Karpas-422 (cell line): Measurements from ENCODE around the gene ASPDH. TPM values are rescaled to one million over a fixed set of nuclear protein-coding genes. Genes with fewer than 3 reads are reported as not detected.
A peak's percentile ranks its signal among the peaks of the same experiment; 100 is the strongest.

Experiments
- DNase-seq: peaks from one replicate; pipeline ENCODE4 v3.0.0-alpha.2; 2015
- H2AFZ ChIP-seq: fragments of 200-600 bp; sonication (generic); 2 replicates; pipeline ENCODE4 v1.6.1; 2014; ENCODE audit warnings: antibody characterized with exemption, low read length, mixed read lengths
- H3K27ac ChIP-seq: fragments of 200-600 bp; sonication (generic); 2 replicates; pipeline ENCODE4 v1.5.1; 2014; ENCODE audit warnings: mild to moderate bottlenecking, low read length, moderate library complexity
- H3K27me3 ChIP-seq: fragments of 200-600 bp; sonication (generic); 2 replicates; pipeline ENCODE4 v1.6.1; 2014; ENCODE audit warnings: low read length, mixed read lengths
- H3K36me3 ChIP-seq: fragments of 200-600 bp; sonication (generic); 2 replicates; pipeline ENCODE4 v1.6.1; 2014; ENCODE audit warnings: low read length, mixed read lengths; ENCODE audit not compliant: insufficient read depth
- H3K4me1 ChIP-seq: fragments of 200-600 bp; sonication (generic); 2 replicates; pipeline ENCODE4 v1.6.1; 2014; ENCODE audit warnings: mild to moderate bottlenecking, low read length, mixed read lengths
- H3K4me2 ChIP-seq: fragments of 200-600 bp; sonication (generic); 2 replicates; pipeline ENCODE4 v1.6.1; 2014; ENCODE audit warnings: low read length, low read depth, mild to moderate bottlenecking; ENCODE audit not compliant: poor library complexity, severe bottlenecking
- H3K4me3 ChIP-seq: fragments of 200-600 bp; sonication (generic); 2 replicates; pipeline ENCODE4 v1.5.1; 2014; ENCODE audit warnings: mild to moderate bottlenecking, antibody characterized with exemption, low read length, mixed read lengths
- H3K79me2 ChIP-seq: fragments of 200-600 bp; sonication (generic); 2 replicates; pipeline ENCODE4 v1.6.1; 2014; ENCODE audit warnings: mild to moderate bottlenecking, low read length, mixed read lengths
- H3K9ac ChIP-seq: fragments of 200-600 bp; sonication (generic); 2 replicates; pipeline ENCODE4 v1.6.0; 2014; ENCODE audit warnings: low read length
- H3K9me2 ChIP-seq: fragments of 200-600 bp; sonication (generic), shearing (Covaris generic); replicated peaks from 2 replicates; pipeline ENCODE4 v1.6.0; 2014; ENCODE audit warnings: mild to moderate bottlenecking, low read length, moderate library complexity; ENCODE audit not compliant: insufficient read depth
- H3K9me3 ChIP-seq: fragments of 300-700, 200-600 bp; sonication (generic); 2 replicates; pipeline ENCODE4 v1.6.1; 2014; ENCODE audit warnings: low read length, mixed read lengths
- H4K20me1 ChIP-seq: fragments of 200-600 bp; sonication (generic); 2 replicates; pipeline ENCODE4 v1.6.1; 2014; ENCODE audit warnings: mild to moderate bottlenecking, antibody characterized with exemption, low read length, low read depth; ENCODE audit not compliant: insufficient read depth
- total RNA-seq: library from RNA; depleted of rRNA; stranded (reverse); fragments of >200 nt; shearing (Covaris generic); gene quantifications from 2 replicates; pipeline ENCODE4 v1.2.3, GENCODE V29; 2014; ENCODE audit warnings: low replicate concordance

Gene ASPDH
- total RNA-seq, 1 experiment from 2014 or later = not detected

DNA sequence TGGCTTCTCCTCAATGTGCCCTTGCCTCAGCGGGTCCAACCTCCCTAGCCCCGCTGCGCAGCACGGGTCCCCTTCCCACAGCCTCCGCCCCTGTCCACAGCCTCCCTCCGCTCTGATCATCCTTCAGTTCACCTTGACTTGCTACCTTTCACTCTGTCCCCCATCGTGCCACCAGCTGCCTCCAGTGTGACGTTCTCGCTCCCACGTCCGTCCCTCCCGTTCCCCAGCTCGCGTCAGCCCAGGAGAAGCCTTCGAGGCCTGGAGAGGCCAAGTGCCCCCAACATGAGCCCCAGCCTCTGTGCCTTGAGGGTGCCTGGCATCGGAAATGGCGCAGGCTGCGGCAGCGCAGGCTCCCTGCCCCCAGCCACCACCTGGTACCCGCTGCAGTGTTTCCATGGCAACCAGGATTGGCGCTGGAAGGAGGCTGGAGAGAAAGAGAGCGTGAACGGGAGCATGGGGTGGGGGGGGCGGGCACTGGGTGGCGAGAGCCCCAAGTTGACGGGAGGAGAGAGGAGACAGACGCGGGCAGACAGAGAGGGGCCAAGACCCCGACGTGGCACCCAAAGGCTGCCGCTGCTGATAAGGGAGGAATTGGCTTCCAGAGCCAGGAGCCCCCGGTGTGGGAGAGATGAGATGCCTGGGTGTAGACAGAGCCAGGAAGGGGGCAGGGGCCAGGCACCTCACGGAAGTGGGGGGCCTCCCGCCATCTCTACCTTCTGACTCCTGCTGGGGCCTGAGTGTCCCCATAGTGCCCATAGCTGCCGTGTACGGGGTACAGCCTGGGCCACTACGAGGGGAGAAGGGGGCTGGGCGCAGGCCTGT, 844 bp upstream of the ASPDH start:
- no peaks in the 10 kb centered on the region; the same call in 1 of the 2 replicates for H3K9me3 ChIP-seq
- H3K79me2 ChIP-seq = no peaks in the 10 kb centered on the region; the same call in 1 of the 2 replicates
- peaks cover 16% of the 10 kb centered on the region for H3K4me1 ChIP-seq
- H3K9ac ChIP-seq = no peak overlapping the region
- no peak overlapping the region for H3K27ac ChIP-seq
- H2AFZ ChIP-seq = no peak overlapping the region
- no peak overlapping the region for H3K4me2 ChIP-seq
- no peak overlapping the region for H3K4me3 ChIP-seq
- no peaks in the 10 kb centered on the region for H3K36me3 ChIP-seq
- no peaks in the 10 kb centered on the region for H4K20me1 ChIP-seq
- no peaks in the 10 kb centered on the region for H3K9me2 ChIP-seq
- no peaks in the 10 kb centered on the region for H3K27me3 ChIP-seq
- no peak for DNase-seq

DNA sequence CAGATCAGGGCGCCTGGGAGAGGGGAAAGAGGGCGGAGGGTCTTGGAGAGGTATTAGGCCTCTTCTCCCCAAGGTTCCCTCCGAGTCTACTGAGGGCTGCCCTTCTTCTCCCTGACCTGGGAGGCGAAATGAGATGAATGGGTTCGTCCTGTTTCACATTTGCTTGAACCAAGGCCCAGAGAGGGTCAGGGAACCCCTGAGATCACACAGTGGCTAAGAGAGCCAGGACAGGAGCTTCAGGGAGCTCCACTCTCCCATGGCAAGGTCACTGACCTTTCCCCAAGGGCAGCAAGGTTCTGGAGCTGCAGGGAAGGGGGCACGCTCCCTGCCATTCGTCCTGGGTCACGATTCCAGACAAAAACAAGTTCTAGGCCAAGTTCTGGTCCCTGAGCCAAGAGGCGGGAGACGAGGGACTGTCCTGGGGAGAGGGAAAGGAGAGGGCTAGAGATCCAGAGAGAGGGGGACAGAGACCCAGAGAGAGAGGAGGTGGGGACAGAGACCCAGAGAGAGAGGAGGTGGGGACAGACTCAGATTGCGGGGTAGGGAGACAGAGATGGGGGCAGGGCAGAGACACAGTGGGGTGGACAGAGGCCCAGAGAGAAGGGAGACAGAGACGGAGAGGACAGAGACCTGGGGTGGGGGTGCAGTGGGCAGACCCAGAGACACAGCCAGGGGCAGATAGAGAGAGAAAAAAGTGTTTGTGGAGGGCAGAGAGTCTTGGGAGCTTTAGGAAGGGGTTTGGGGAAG, 541 bp downstream of the ASPDH start:
- Histone ChIP-seq H3K79me2 (no peaks in the 10 kb centered on the region; the same call in 1 of the 2 replicates), H3K27ac (no peak overlapping the region), H2AFZ (no peak overlapping the region), H3K36me3 (no peaks in the 10 kb centered on the region), H4K20me1 (no peaks in the 10 kb centered on the region), H3K9me3 (no peaks in the 10 kb centered on the region; the same call in 1 of the 2 replicates), H3K9me2 (no peaks in the 10 kb centered on the region), H3K27me3 (no peaks in the 10 kb centered on the region), H3K4me1 (peaks cover 16% of the 10 kb centered on the region), H3K9ac (no peak overlapping the region), H3K4me2 (no peak overlapping the region), H3K4me3 (no peak overlapping the region)
- DNase-seq = no peak

DNA sequence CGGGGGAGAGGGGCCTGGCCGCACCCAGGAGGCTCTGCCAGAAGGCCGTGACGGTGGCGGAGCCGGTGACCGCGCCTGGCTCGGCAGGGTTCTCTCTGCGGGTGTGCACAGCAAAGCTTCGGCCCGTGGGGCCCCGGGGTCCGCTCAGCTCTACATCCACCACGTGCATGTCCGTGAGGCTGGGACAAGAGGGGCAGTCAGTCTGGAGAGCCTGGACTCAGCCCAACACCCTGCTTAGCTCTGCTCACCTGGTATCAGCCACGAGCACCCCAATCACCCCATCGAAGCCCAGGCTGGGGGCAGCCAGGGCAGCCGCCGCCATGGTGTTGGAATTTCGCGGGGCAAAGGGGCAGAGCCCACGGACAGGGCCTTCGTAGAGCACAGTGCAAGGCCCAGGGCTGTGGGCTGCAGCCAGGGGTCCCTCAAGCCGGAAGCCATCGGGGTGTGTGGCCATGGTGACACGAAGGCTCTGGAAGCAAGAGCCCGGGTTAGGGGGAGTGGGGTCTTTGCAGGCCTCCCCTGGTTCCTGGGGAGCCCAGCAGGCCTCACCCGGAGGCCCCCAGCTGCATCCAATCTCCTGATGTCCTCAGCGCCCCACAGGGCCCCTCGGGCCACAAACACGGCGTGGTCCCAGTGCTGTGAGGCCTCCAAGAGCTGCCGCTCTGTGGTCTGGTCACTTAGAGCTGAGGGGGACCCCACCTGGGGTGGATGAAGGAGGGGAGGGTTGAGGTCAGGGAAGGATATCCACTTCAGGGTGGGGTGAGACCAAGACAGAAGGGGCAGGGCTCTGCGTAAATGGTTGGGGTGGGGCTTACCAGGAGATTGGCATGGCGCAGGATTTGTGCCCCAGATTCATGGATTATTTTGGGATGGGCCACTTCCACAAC, 1.4 kb downstream of the ASPDH start:
- Histone ChIP-seq H3K4me3 (peak overlapping the region; percentile 77), H3K27me3 (no peaks in the 10 kb centered on the region), H3K9me2 (no peaks in the 10 kb centered on the region), H4K20me1 (no peaks in the 10 kb centered on the region), H3K4me1 (peaks cover 16% of the 10 kb centered on the region), H3K9ac (peak overlapping the region; percentile 72), H3K9me3 (no peaks in the 10 kb centered on the region), H3K36me3 (no peaks in the 10 kb centered on the region), H2AFZ (no peak overlapping the region), H3K79me2 (no peaks in the 10 kb centered on the region; the same call in 1 of the 2 replicates), H3K27ac (no peak overlapping the region), H3K4me2 (peak overlapping the region; percentile 65)
- DNase-seq = no peak

DNA sequence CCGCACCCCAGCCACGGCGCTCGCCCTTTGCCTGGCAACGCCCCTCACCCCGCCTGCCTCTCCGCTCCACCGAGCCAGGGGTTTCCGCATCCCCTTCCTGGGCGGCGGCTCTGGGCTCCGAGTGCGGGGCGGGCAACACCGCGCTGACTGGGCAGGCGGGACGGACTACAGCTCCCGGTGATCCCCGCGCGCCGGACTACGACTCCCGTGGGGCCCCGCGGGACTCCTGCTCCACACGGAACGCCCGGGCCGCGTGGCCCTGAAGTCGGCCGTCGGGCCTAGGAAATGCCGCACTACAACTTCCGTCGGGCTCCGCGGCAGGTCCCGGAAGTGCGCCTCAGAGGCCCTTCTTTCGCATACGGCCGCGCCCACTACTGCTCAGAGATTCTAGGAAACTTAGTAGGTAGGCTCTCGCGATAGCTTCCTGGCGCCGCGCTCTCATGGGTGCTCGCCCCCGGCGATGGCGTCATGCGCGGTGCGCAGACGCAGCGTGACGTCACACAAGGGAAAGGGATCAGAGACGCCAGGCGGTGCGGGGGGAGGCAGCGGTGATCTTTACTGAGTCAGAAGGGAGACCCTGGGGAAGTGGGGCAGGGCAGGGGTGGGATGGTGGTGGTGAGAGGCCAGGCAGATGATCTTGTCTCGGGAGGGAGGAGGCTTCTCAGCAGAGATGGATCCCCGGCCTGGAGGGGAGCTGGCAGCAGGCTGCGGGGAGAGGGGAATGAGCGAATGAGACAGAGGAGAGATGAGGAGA, 2.5 kb downstream of the ASPDH start, which contains the start of gene JOSD2:
JOSD2 (minus strand) TSS at position 123 of the 754 bp plus-strand sequence. CDS start 760 bp downstream, outside the sequence.
- Histone ChIP-seq H3K4me3 (peak within 1 kb of the TSS; percentile 77), H3K36me3 (no peaks in the 10 kb centered on the region), H4K20me1 (no peaks in the 10 kb centered on the region), H3K9ac (peak within 1 kb of the TSS; percentile 78), H3K4me1 (peaks cover 16% of the 10 kb centered on the region), H3K4me2 (peak within 1 kb of the TSS; percentile 78), H3K79me2 (no peaks in the 10 kb centered on the region; the same call in 1 of the 2 replicates), H3K27ac (peak within 1 kb of the TSS; percentile 12; the same call in 1 of the 2 replicates), H2AFZ (peak within 1 kb of the TSS; percentile 66), H3K9me2 (no peaks in the 10 kb centered on the region), H3K9me3 (no peaks in the 10 kb centered on the region), H3K27me3 (no peaks in the 10 kb centered on the region)
- peak; percentile 100 for DNase-seq

DNA sequence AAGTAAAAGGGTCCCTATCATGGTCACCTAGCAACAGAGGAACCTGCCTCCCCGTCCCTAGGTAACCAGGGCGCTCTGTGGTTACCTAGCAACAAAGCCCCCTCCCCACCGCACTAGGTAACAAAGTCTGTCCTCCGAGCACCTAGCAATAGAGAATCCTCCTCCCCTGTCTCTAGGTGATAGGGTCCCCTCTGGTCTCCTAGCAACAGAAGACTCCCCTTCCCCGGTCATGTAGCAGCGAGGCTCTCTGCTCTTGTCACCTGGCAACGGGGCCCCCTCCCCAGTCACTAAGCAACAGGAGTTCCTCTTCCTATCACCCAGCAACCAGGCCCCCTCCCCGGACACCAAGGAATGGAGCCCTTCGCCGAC, 3.0 kb downstream of the ASPDH start:
- no peak for DNase-seq
- peaks cover 16% of the 10 kb centered on the region for H3K4me1 ChIP-seq
- peak overlapping the region; percentile 78 for H3K4me2 ChIP-seq
- H2AFZ ChIP-seq = peak overlapping the region; percentile 66
- peak overlapping the region; percentile 78 for H3K9ac ChIP-seq
- H3K36me3 ChIP-seq = no peaks in the 10 kb centered on the region
- H3K9me3 ChIP-seq = no peaks in the 10 kb centered on the region
- peak overlapping the region; percentile 77 for H3K4me3 ChIP-seq
- H3K27me3 ChIP-seq = no peaks in the 10 kb centered on the region
- H3K79me2 ChIP-seq = no peaks in the 10 kb centered on the region; the same call in 1 of the 2 replicates
- H3K9me2 ChIP-seq = no peaks in the 10 kb centered on the region
- H4K20me1 ChIP-seq = no peaks in the 10 kb centered on the region
- H3K27ac ChIP-seq = peak overlapping the region; percentile 12; the same call in 1 of the 2 replicates

DNA sequence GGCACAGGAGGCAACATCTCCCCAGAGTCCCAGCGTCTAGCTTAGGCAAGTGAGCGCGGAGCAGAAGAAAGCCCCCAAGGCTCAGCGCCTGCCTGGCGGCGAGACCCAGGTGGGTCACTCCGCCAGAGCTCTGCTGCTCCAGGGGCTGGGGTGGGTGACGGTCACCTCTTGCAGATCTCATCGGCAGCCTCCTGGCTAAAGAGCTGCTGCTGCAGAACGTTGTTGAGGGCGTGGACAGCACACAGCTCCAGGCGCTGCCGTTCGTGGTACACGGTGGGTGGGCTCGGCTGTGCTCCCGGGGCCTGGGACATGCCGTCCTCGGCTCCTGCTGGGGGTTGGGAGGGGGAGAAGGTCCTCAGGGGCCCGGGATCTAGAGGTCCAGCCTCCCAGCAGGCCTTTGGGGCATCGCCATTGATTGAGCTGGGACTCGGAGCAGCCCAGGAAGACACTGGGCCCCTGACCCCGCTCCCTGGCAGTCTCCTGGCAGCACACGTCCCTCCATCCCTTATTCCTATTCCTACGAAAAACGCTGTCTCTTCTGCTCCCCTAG, 3.5 kb downstream of the ASPDH start:
- Histone ChIP-seq H3K27ac (no peak overlapping the region; the same call in 1 of the 2 replicates), H2AFZ (no peak overlapping the region), H3K4me3 (peak overlapping the region; percentile 77)

DNA sequence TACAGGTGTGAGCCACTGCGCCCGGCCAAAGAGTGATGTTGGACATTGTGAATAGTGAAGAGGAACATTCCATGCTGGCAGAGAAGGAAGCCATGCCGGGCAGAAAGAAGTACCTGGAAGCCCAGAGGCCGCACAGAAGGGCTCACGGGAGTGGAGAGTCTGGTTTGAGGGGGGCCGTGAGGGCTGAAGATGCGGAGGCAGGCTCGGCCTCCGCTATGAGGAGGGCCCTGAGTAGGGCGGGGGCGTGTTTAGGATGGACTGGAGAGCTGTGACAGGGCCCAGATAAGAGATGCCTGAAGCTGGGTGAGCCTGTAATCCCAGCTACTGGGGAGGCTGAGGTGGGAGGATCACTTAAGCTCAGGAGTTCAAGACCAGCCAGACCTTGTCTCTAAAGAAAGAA, 4.3 kb downstream of the ASPDH start:
- H3K27ac ChIP-seq = no peak overlapping the region
- DNase-seq = no peak
- no peak overlapping the region for H3K4me2 ChIP-seq
- H3K27me3 ChIP-seq = no peaks in the 10 kb centered on the region
- H3K4me1 ChIP-seq = peaks cover 16% of the 10 kb centered on the region
- H3K79me2 ChIP-seq = no peaks in the 10 kb centered on the region; the same call in 1 of the 2 replicates
- H3K36me3 ChIP-seq = no peaks in the 10 kb centered on the region
- H2AFZ ChIP-seq = no peak overlapping the region
- H3K9me2 ChIP-seq = no peaks in the 10 kb centered on the region
- H3K9me3 ChIP-seq = no peaks in the 10 kb centered on the region
- H4K20me1 ChIP-seq = no peaks in the 10 kb centered on the region
- no peak overlapping the region for H3K9ac ChIP-seq
- no peak overlapping the region for H3K4me3 ChIP-seq

More for the DNA sequence above, 3.5 kb downstream of the ASPDH start:
- Histone ChIP-seq H3K79me2 (no peaks in the 10 kb centered on the region; the same call in 1 of the 2 replicates), H3K27me3 (no peaks in the 10 kb centered on the region), H3K9ac (peak overlapping the region; percentile 78), H3K4me2 (peak overlapping the region; percentile 78), H3K36me3 (no peaks in the 10 kb centered on the region), H3K4me1 (peaks cover 16% of the 10 kb centered on the region), H3K9me2 (no peaks in the 10 kb centered on the region), H4K20me1 (no peaks in the 10 kb centered on the region), H3K9me3 (no peaks in the 10 kb centered on the region)
- DNase-seq = no peak
